Activated CD8-positive, alpha-beta T cell treated with anti-CD3 and anti-CD28 coated beads, Interleukin-2, amount 10 ng/mL, durations not matched to agents 7 days and 5 days (primary cell): ENCODE data around the gene CDK17. TPM values are rescaled to one million over a fixed set of nuclear protein-coding genes. Genes with fewer than 3 reads are reported as not detected.
"Not testable (repeated sequence)": the region's sequence is repeated elsewhere in the genome, so short reads cannot be mapped to it uniquely, and the experiment has no call there.

Source experiments
- ATAC-seq: fragments of 150-1000 bp; cut with Tn5 transposase; one replicate; pipeline ENCODE4 v1.10.0; 2021; ENCODE audit warnings: moderate library complexity
- CTCF ChIA-PET: fragments of 350-600 bp; sonication (Branson Sonifier 250); formaldehyde crosslinking; loops from one replicate; lab custom pipeline; 2021; ENCODE audit warnings: antibody characterized with exemption; lab: Charles Lee
- POLR2A ChIA-PET: fragments of 350-600 bp; sonication (Branson Sonifier 250); formaldehyde crosslinking; loops from one replicate; lab custom pipeline; 2021; ENCODE audit warnings: antibody characterized with exemption; lab: Charles Lee
- DNase-seq: peaks from one replicate; pipeline ENCODE4 v3.0.0-alpha.2; 2020
- H3K27ac Mint-ChIP-seq: one replicate; pipeline ENCODE4 v1.8.0; 2021; ENCODE audit warnings: mild to moderate bottlenecking, mixed read lengths
- H3K27me3 Mint-ChIP-seq: one replicate; pipeline ENCODE4 v1.8.0; 2021; ENCODE audit warnings: low read depth, mixed read lengths
- H3K36me3 Mint-ChIP-seq: one replicate; pipeline ENCODE4 v1.8.0; 2021; ENCODE audit warnings: low read depth, mixed read lengths
- H3K4me1 Mint-ChIP-seq: one replicate; pipeline ENCODE4 v1.8.0; 2021; ENCODE audit warnings: low read depth, mixed read lengths
- H3K4me3 Mint-ChIP-seq: one replicate; pipeline ENCODE4 v1.8.0; 2021; ENCODE audit warnings: mild to moderate bottlenecking, mixed read lengths
- H3K9me3 Mint-ChIP-seq: one replicate; pipeline ENCODE4 v1.8.0; 2022; ENCODE audit warnings: mixed read lengths; ENCODE audit not compliant: insufficient read depth
- total RNA-seq, 2 experiments: library from RNA; stranded (reverse); gene quantifications; one replicate each; pipeline ENCODE4 v1.2.3, GENCODE V29; 2021

Gene CDK17
- total RNA-seq, 2 experiments from 2014 or later = 38.2 to 39.5 TPM

GRCh38 chr12:96434107-96434506, 33.9 kb upstream of the CDK17 start:
- Mint-ChIP-seq H3K27ac (peak overlapping the region; percentile 82), H3K27me3 (no peaks in the 10 kb centered on the region), H3K4me3 (peak overlapping the region; percentile 5), H3K9me3 (no peaks in the 10 kb centered on the region), H3K36me3 (peaks cover 7% of the 10 kb centered on the region), H3K4me1 (peaks cover 44% of the 10 kb centered on the region)
- CTCF ChIA-PET = interaction anchor here (1.0 to 1.6 kb wide), 4 partner anchors 12 to 58 kb away, joined by 3 to 11 read pairs (median 6); partner anchors contain the start of gene CDK17
- ATAC-seq (peak; percentile 97), DNase-seq (peak; percentile 90)
- POLR2A ChIA-PET = interaction anchor here (0.7 to 3.2 kb wide), 3 partner anchors 8 to 34 kb away, joined by 3 to 15 read pairs (median 12); partner anchors contain the start of gene CDK17

DNA sequence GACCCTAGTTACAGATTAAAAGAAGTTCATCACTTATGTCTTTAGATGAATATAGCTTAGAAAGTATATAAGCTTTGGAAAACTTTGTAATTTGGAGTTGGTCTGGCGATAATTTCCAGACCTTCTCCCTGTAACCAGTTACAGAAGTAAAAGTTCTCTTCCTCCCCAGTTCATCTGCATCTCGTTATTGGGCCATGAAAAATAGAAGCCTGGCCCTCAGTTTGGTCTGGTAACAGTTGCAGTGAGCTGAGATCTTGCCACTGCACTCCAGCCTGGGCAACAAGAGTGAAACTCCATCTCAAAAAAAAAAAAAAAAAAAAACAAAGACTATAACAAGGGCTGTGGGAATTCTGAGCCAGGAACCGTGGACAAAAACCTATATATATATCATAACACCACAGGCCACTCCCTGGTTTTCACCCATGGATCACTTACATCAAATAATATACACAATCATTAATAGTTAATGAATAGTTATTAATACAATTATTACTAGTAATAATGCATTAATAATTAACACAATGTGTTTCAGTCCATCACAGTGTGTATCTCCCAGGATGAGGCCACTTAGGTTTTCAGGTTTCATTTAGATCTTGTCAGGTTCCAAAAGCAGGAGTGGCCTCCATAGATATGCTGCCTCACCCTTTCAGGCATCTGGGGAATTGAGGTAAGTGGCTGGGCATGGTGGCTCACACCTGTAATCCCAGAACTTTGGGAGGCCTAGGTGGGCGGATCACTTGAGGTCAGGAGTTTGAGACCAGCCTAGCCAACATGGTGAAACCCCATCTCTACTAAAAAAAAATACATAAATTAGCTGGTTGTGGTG, 32.5 kb upstream of the CDK17 start:
- DNase-seq, H3K27ac Mint-ChIP-seq, H3K36me3 Mint-ChIP-seq, ATAC-seq, H3K9me3 Mint-ChIP-seq, H3K27me3 Mint-ChIP-seq, H3K4me3 Mint-ChIP-seq: not testable (repeated sequence)
- CTCF ChIA-PET = interaction anchor here (2.0 to 2.2 kb wide), 2 partner anchors 13 to 32 kb away, joined by 7 to 16 read pairs; partner anchors contain the start of gene CDK17
- POLR2A ChIA-PET = interaction anchor here (0.6 to 3.2 kb wide), 3 partner anchors 11 to 223 kb away, joined by 3 to 15 read pairs (median 3); no protein-coding TSS in a partner anchor
- peaks cover 49% of the 10 kb centered on the region for H3K4me1 Mint-ChIP-seq

DNA sequence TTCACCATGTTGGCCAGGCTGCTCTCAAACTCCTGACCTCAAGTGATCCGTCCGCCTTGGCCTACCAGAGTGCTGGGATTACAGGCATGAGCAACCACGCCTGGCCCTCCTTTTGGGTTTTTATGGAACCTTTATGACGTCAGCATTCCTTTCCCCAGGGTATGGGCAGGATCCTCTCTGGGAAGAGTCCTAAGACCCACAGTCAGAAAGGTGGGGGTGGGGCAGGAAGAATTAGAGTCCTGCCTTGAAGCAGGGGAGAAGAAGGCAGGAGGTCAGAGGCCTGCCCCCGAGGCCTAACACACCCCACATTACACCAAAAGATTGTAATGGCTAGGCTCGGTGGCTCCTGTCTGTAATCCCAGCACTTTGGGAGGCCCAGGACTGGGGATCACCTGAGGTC, 30.8 kb upstream of the CDK17 start:
- no peak for ATAC-seq
- Mint-ChIP-seq H3K4me1 (peaks cover 54% of the 10 kb centered on the region), H3K36me3 (peaks cover 7% of the 10 kb centered on the region), H3K9me3 (no peaks in the 10 kb centered on the region), H3K4me3 (no peak overlapping the region), H3K27ac (no peak overlapping the region), H3K27me3 (no peaks in the 10 kb centered on the region)
- DNase-seq = no peak
- CTCF ChIA-PET = interaction anchor here (1.0 to 2.2 kb wide), 3 partner anchors 9 to 30 kb away, joined by 3 to 16 read pairs (median 7); partner anchors contain the start of gene CDK17
- POLR2A ChIA-PET = interaction anchor here (0.8 kb wide), 1 partner anchor 32 kb away, joined by 3 read pairs; no protein-coding TSS in a partner anchor

GRCh38 chr12:96427269-96427729, 27.1 kb upstream of the CDK17 start:
- CTCF ChIA-PET = interaction anchor here (2.9 kb wide), 1 partner anchor 26 kb away, joined by 18 read pairs; the partner anchor contains the start of gene CDK17
- POLR2A ChIA-PET = interaction anchor here (1.1 kb wide), 2 partner anchors 11 to 19 kb away, joined by 3 to 5 read pairs; no protein-coding TSS in a partner anchor
- Mint-ChIP-seq H3K36me3 (peaks cover 3% of the 10 kb centered on the region), H3K4me3 (no peak overlapping the region), H3K4me1 (peaks cover 44% of the 10 kb centered on the region), H3K9me3 (no peaks in the 10 kb centered on the region), H3K27me3 (no peaks in the 10 kb centered on the region), H3K27ac (peak overlapping the region; percentile 35)
- DNase-seq (peak; percentile 45), ATAC-seq (peak; percentile 51)

DNA sequence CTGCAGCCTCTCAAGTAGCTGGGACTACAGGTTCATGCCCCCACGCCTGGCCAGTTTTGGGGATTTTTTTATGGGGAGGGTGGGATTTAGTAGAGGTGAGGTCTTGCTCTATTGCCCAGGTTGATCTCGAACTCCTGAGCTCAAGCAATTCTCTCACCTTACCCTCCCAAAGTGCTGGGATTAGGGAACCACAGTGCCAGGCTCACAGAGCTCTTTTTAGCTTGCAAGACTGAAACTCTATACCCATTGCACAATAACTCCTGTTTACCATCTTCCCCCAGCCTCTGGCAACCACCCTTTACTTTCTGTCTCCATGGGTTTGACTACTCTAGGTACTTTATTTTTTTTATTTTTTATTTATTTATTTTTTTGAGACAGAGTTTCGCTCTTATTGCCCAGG, 25.7 kb upstream of the CDK17 start:
- Mint-ChIP-seq H3K4me3 (no peak overlapping the region), H3K27ac (peak overlapping the region; percentile 46), H3K4me1 (peaks cover 53% of the 10 kb centered on the region), H3K27me3 (no peaks in the 10 kb centered on the region), H3K36me3 (peaks cover 3% of the 10 kb centered on the region), H3K9me3 (no peaks in the 10 kb centered on the region)
- no peak for DNase-seq
- ATAC-seq = no peak
- ChIA-PET POLR2A (interaction anchor here (1.2 to 1.3 kb wide), 2 partner anchors 8 to 25 kb away, joined by 3 to 7 read pairs; partner anchors contain the start of gene CDK17), CTCF (interaction anchor here (1.0 to 2.9 kb wide), 2 partner anchors 25 to 90 kb away, joined by 3 to 18 read pairs; partner anchors contain the start of gene CDK17)

- ATAC-seq = peak; percentile 62
- H3K36me3 Mint-ChIP-seq = peaks cover 3% of the 10 kb centered on the region
- H3K9me3 Mint-ChIP-seq = no peaks in the 10 kb centered on the region
- H3K4me1 Mint-ChIP-seq = peaks cover 59% of the 10 kb centered on the region
- H3K4me3 Mint-ChIP-seq = no peak overlapping the region
- peak; percentile 61 for DNase-seq
- CTCF ChIA-PET = interaction anchor here (1.0 to 2.9 kb wide), 2 partner anchors 24 to 91 kb away, joined by 3 to 18 read pairs; partner anchors contain the start of gene CDK17
- no peaks in the 10 kb centered on the region for H3K27me3 Mint-ChIP-seq
- H3K27ac Mint-ChIP-seq = peak overlapping the region; percentile 46
- POLR2A ChIA-PET = interaction anchor here (1.2 to 1.3 kb wide), 2 partner anchors 9 to 24 kb away, joined by 3 to 7 read pairs; partner anchors contain the start of gene CDK17
Measured at GRCh38 chr12:96425321-96425720, 25.1 kb upstream of the CDK17 start.

DNA sequence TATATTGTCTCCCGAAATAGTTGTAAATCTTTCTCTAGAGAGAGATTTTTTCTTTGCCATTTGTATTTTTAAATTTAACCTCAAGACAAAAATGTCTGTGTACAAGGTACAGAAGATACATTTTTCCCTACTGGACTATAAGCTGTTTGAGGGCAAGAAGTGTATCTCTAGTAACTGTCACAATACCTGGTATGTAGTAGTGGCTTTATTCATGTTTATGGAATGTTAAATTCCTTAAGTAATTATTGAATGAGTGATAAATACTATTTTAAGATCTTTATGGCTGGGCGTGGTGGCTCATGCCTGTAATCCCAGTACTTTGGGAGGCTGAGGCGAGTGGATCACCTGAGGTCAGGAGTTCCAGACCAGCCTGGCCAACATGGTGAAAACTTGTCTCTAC, 24.4 kb upstream of the CDK17 start:
- ChIA-PET POLR2A (no interaction called here), CTCF (interaction anchor here (1.4 kb wide), 1 partner anchor 23 kb away, joined by 6 read pairs; no protein-coding TSS in a partner anchor)
- H3K9me3 Mint-ChIP-seq = no peaks in the 10 kb centered on the region
- DNase-seq = no peak
- no peaks in the 10 kb centered on the region for H3K27me3 Mint-ChIP-seq
- H3K36me3 Mint-ChIP-seq = peaks cover 5% of the 10 kb centered on the region
- H3K4me3 Mint-ChIP-seq = no peak overlapping the region
- no peak for ATAC-seq
- H3K4me1 Mint-ChIP-seq = peaks cover 61% of the 10 kb centered on the region
- no peak overlapping the region for H3K27ac Mint-ChIP-seq

GRCh38 chr12:96422192-96422591, 22.0 kb upstream of the CDK17 start:
- H3K4me3 Mint-ChIP-seq = no peak overlapping the region
- peaks cover 5% of the 10 kb centered on the region for H3K36me3 Mint-ChIP-seq
- no peaks in the 10 kb centered on the region for H3K9me3 Mint-ChIP-seq
- ChIA-PET POLR2A (interaction anchor here (1.3 to 2.1 kb wide), 3 partner anchors 10 to 21 kb away, joined by 3 to 8 read pairs (median 4); partner anchors contain the start of gene CDK17), CTCF (interaction anchor here (0.8 to 4.5 kb wide), 4 partner anchors 9 to 95 kb away, joined by 3 to 29 read pairs (median 5); partner anchors contain the start of genes CDK17 and CFAP54)
- H3K4me1 Mint-ChIP-seq = peaks cover 57% of the 10 kb centered on the region
- H3K27ac Mint-ChIP-seq = no peak overlapping the region
- H3K27me3 Mint-ChIP-seq = no peaks in the 10 kb centered on the region
- DNase-seq (no peak), ATAC-seq (no peak)

DNA sequence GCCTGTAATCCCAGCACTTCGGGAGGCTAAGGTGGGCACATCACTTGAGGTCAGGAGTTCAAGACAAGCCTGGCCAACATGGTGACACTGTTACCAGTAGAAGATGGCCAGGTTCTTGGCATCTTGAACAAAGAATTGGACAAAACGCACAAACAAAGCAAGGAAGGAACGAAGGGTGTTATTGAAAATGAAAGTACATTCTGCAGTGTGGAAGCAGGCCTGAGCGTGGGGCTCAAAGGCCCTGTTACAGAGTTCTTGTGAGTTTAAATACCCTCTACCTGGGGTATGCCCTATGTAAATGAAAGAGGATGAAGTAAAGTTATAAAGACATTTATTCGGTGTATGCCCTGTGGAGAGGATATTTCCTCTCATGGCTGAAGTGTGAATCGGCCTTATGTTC, 20.8 kb upstream of the CDK17 start:
- peak; percentile 62 for ATAC-seq
- H3K4me1 Mint-ChIP-seq = peaks cover 56% of the 10 kb centered on the region
- POLR2A ChIA-PET = interaction anchor here (0.8 to 2.1 kb wide), 4 partner anchors 20 to 61 kb away, joined by 3 to 8 read pairs (median 4); partner anchors contain the start of gene CDK17

GRCh38 chr12:96420277-96420835, 20.1 kb upstream of the CDK17 start:
- DNase-seq (no peak), ATAC-seq (no peak)
- no peaks in the 10 kb centered on the region for H3K27me3 Mint-ChIP-seq
- H3K4me1 Mint-ChIP-seq = peaks cover 49% of the 10 kb centered on the region
- ChIA-PET POLR2A (interaction anchor here (0.6 to 2.5 kb wide), 5 partner anchors 20 to 362 kb away, joined by 3 to 15 read pairs (median 3); partner anchors contain the start of gene CDK17), CTCF (interaction anchor here (1.3 to 4.5 kb wide), 5 partner anchors 14 to 96 kb away, joined by 3 to 29 read pairs (median 7); partner anchors contain the start of gene CDK17)
- peaks cover 4% of the 10 kb centered on the region for H3K36me3 Mint-ChIP-seq
- peak overlapping the region; percentile 77 for H3K4me3 Mint-ChIP-seq
- no peaks in the 10 kb centered on the region for H3K9me3 Mint-ChIP-seq
- H3K27ac Mint-ChIP-seq = peak overlapping the region; percentile 93

More for the DNA sequence above, 20.8 kb upstream of the CDK17 start:
- peak overlapping the region; percentile 77 for H3K4me3 Mint-ChIP-seq
- H3K27ac Mint-ChIP-seq = peak overlapping the region; percentile 93
- H3K27me3 Mint-ChIP-seq = no peaks in the 10 kb centered on the region
- DNase-seq = peak; percentile 45
- no peaks in the 10 kb centered on the region for H3K9me3 Mint-ChIP-seq
- peaks cover 5% of the 10 kb centered on the region for H3K36me3 Mint-ChIP-seq
- CTCF ChIA-PET = interaction anchor here (0.9 to 4.5 kb wide), 4 partner anchors 20 to 96 kb away, joined by 3 to 29 read pairs (median 6); partner anchors contain the start of genes CDK17 and CFAP54
